ENCODE data around the gene INO80E.
"Not testable (repeated sequence)": the region's sequence is repeated elsewhere in the genome, so short reads cannot be mapped to it uniquely, and the experiment has no call there.

Gene INO80E

DNA sequence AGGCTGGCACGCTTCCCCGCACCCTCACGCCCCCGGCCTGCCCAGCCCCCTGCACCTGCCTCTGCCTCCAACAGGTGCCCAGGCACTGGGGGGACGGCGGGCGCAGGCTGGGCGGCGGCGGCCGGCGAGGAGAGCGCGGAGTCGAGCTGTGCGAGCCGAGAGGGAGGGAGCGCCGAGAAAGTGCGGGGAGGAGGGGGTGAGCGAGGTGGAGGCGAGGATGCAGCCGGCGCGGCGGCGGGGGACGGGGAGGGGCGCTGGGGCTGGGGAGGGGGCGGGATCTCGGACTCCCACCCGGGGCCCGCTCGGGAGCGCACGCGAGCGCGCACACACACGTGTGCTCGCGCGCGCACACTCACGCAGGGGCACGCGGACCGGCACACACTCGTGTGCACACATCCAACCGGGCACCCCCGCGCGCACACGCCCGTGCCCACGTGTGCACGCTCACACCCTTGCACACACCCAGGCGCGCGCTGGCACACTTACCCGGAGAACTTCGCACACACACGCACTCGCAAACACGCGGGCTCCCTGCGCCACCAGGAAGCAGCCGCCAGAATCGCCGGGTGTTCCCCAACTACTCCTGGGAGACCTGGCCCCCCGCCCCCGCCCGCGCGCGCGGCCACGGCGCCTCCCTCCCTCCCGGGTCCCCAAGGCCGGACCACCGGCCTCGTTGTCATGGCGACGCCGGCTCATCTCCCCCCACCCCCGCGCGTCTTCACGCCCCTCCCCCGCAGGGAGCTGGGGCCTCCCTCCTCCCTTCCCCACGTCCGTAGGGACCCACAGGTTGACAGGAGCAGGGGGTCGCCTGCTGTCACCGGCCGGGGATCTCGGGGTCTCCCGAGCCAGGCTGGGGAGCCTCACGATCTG, 15.0 kb downstream of the INO80E start, which contains the start of gene DOC2A:
Gene DOC2A, minus strand, starts transcription at position 184 of the 870 bp plus-strand sequence. CDS start 805 bp downstream, outside the sequence.
- no peak for DNase-seq

DNA sequence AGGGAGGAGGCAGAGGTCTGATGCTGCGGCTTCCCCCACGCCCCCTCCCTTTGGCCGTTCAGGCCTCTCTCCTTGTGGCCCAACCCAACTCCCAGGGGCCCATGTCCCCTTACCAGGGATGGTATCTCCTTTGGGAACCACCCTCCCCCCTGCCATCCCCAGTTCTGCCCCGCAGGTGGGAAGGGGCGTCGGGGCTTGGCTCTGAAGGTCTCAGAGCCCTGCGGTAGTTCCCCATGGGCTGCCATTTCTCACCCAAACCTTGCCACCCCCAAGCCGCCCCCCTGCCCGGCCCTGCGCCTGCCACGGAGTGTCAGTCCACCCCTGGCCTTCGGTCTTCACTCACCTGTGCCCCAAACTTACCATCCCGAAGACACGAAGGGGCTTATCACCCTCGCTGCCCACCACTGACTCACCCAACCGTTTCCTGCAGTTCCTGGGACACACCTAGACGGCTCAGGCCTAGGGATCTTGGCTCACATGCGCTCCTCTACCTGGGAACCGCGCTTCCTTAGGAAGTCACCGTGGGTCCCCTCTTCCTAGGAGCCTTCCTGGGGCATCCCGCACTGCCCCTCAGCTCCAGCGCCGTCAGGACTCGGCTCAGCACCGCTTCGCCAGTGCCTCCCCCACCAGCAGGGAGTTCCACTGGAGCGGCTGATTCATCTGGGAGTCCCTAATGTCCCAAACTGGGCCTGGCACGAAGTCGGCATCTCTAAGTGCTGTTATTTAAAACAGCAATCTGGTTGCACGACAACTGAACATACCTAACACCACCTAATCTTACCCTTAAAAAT, 15.9 kb downstream of the INO80E start:
- no peak for DNase-seq

DNA sequence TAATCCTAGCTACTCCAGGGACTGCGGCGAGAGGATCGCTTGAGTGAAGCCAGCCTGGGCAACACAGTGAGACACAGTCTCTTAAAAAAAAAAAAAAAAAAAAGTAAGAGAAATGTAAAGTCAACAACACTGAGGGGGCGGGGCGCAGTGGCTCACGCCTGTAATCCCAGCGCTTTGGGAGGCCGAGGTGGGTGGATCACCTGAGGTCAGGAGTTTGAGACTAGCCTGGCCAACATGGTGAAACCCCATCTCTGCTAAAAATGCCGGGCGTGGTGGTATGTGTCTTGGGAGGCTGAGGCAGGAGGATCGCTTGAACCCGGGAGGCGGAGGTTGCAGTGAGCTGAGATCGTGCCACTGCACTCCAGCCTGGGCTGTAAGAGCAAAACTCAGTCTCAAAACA, 16.6 kb downstream of the INO80E start:
- not testable (repeated sequence) for DNase-seq

DNA sequence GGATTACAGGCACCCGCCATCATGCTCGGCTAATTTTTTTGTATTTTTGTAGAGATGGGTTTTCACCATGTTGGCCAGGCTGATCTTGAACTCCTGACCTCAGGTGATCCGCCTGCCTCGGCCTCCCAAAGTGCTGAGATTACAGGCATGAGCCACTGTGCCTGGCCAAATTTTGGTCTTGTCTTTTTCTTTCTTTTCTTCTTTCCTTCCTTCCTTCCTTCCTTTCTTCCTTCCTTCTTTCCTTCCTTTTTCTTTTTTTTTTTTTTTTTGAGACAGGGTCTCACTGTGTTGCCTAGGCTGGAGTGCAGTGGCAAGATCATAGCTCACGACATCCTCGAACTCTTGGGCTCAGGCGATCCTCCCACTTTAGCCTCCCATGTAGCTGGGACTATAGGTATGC, 19.4 kb downstream of the INO80E start:
- DNase-seq = not testable (repeated sequence)

DNA sequence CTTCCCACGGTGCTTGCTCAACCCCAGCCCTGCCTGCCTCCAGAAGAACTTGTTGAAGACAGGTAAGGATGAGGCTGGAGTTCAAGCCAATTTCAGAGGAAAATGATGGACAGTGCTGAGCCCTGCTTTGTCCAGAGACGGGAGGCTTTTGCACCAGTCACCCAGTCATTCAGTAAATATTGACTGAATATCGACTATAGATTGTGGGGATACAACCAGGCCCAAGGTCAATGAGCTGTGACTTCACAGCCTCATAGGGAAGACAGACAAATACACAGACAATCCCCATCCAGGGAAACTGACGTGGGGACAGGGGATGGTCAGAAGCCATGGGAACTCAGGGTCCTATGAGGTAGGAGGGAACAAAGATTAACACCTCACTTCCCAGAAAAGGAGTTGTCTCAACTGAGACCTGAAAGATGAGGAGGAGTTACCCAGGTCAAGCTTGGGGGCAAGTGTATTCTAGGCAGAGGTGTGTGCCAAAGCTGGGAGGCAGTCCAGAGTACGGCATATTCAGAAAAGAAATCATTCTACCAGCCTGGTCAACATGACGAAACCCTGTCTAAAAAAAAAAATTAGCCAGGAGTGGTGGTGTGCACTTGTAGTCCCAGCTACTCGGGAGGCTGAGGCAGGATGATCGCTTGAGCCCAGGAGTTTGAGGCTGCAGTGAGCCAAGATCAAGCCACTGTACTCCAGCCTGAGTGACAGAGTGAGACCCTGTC, 20.7 kb downstream of the INO80E start:
- no peak for DNase-seq

DNA sequence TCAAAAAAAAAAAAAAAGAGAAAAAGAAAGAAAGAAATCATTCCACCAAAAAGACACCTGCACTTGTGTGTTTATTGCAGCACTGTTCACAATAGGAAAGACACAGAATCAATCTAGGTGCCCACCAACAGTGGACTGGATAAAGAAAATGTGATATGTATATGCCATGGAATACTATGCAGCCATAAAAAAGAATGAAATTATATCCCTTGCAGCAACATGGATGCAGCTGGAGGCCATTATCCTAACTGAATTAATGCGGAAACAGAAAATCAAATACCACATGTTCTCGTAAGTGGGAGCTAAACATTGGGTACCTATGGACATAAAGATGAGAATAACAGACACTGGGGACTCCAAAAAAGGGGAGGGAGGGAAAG, 21.2 kb downstream of the INO80E start:
- no peak for DNase-seq

DNA sequence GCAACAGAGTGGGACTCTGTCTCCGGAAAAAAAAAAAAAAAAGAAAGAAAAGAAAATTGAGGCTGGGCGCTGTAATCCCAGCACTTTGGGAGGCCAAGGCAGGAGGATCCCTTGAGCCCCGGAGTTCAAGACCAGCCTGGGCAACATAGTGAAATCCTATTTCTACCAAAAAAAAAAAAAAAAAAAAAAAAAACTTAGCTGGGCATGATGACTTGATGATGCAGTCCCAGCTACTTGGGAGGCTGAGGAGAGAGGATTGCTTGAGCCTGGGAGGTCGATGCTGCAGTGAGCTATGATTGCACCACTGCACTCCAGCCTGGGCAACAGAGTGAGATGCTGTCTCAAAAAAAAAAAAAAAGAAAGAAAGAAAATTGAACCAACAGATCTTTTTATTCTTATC, 21.9 kb downstream of the INO80E start:
- not testable (repeated sequence) for DNase-seq

DNA sequence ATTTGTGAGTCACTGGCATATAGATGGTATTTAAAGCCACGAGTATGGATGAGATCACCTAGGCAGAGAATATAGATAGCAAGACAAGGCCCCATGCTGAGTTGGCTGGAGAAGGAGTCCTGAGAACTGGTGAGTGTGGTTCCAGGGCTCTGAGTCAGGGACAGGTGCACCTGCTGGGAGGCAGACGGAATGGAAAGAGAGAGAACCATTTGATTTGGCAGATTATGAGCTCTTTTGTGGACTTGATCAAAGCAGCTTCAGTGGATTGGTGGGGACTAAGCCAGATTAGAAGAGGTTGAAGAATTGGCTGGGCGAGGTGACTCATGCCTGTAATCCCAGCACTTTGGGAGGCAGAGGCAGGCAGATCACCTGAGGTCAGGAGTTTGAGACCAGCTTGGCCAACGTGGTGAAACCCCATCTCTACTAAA, 22.7 kb downstream of the INO80E start:
- no peak for DNase-seq

DNA sequence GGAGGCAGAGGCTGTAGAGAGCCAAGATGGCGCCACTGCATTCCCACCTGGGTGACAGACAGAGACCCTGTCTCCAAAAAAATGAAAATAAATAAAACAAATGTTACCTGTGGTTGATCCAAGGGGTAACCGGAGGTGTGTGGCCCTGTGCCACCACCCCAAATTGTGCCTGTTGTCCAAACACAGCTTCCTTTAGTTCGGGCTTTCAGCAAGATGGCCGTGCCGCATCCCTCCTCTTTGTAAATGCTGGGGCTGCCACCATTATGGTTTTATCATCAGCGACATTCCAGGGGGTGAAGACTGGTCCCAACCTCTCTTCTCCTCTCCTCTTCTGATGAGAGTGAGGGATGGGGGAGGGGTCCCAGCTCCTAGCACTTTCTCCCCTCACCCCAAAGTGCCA, 26.8 kb downstream of the INO80E start, which contains the start of gene C16orf92:
Gene C16orf92, plus strand, starts transcription at position 312 of the 400 bp plus-strand sequence. CDS start 143 bp downstream, outside the sequence.
- DNase-seq = no peak

DNA sequence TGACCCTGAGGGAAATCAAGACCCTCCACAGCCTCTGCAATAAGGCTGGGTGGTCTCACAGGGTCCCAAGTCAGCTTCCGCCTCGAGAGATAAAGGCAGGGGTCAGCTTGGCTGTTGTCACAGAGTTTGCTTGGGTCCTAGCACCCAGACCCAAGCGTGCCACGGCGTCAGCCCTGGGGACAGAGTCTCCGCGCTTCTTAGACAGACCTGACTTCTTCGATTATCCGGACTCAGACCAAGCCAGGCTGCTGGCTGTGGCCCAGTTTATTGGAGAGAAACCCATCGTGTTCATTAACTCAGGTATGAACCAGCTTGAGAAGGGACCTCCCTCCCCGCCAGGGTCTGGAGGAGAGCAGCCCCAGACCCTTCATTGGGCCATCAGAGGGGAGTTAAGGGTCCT, 27.5 kb downstream of the INO80E start:
- no peak for DNase-seq

DNA sequence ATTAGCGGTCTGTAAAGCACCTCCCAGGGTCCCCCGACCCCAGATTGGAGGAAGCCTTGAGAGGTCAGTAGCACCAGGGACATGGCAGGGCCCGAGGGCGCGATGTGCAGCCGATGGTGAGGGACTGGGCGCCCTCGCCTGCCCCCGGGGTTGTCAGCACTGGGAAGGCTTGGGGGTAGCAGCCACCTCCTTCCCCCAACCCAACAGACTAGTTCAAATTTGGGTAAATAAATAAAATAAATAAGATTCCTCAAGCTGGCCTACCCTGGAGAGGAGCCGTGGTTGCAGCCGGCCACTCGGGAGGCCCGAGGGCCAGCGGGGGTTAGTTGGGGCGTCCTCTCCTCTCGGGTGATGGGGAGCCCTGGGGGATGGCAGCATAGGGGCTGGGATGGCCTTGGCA, 28.4 kb downstream of the INO80E start:
- no peak for DNase-seq

DNA sequence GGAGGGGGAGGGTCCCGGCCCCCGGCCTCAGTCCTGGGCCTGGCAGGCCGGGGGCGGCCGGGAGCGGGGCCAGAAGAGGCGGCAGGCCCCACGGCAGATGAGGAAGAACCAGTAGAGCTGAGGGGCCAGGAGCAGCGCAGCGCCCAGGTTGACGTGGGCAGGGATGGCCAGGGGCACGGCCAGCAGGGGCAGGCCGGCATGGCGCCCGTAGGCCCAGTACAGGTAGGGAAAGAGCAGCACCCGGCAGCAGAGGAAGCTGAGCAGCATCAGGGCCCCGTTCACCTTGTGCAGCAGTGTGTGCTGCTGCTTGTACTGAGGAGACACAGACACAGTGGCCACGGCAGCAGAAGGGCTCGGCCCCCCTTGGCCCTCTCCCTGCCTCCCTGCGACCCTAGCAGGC, 29.1 kb downstream of the INO80E start:
- DNase-seq = no peak

DNA sequence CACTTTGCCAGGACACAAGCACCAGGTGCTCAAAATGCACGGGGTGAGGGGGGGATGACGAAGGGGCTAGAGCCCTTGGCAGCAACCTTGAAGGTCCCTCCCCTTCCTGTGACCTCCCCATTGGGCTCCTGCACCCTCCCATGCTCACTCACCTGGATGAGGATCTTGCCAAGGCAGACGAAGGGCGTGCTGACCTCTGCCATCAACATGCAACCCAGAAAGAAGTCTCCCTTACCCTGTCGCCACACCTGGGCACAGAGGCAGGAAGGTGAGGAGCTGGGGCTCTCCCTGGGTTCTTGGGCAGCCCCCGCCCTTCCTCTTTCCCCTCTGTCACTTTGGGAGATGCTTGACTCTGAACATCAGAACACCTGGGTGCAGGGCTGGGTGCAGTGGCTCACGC, 29.5 kb downstream of the INO80E start:
- DNase-seq = no peak

DNA sequence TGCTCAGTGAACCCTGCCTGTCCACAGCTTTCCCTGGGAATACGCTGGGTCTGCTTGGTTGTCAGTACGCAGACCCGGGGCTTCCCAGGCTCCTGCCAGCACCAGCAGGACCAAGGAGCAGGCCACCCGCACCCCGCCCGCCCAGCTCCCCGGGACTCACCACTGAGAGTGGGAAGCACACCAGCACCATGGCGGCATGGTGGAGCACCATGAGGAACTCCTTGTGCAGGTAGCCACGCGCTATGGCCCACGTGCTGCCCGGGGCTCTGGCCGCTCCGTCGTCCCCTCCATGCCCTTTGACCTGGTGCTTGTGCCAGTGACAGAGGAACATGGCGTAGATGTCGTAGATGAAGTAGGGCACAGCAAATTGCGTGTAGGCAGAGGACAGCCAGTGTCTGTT, 30.4 kb downstream of the INO80E start:
- DNase-seq = no peak

DNA sequence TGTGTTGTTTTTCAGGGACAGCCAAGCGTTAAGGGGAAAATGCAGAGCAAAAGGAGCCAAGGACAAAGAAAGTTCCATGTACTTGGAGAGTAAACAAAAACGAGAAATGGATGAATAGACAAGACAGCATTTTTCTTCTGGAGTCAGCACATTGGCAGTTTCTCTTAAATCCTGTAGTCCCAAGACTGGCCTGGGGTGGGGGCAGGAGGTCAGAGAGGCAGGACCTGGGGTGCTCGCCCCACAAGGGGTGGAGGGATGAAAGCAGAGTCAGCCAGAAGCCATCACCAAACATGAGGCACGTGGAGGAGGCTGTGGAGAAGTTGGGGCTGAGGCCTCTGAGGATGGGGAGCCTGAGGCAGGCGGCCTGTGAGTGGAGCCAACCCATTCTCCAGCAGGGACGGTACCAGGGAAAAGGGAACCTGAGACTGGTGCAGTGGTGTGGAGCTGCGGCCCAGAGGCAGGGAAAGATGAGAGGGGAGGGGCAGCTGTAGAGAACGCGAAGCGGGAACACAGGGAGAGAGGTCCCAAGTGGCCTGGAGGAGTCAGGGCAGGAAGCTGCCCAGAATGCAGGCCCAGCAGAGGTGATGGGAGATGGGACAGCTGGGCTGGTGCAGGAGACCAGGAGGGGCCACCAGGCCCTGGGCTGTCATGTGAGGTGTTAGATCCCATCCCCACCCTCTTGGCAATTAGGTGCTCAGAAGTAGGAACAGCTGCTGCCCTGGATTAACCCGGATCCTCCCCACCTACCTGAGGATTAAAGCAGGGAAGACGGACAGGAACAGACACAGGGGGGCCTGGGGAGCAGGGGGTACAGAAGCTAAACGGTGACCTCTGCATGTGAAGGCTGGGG, 31.8 kb downstream of the INO80E start:
- no peak for DNase-seq

DNA sequence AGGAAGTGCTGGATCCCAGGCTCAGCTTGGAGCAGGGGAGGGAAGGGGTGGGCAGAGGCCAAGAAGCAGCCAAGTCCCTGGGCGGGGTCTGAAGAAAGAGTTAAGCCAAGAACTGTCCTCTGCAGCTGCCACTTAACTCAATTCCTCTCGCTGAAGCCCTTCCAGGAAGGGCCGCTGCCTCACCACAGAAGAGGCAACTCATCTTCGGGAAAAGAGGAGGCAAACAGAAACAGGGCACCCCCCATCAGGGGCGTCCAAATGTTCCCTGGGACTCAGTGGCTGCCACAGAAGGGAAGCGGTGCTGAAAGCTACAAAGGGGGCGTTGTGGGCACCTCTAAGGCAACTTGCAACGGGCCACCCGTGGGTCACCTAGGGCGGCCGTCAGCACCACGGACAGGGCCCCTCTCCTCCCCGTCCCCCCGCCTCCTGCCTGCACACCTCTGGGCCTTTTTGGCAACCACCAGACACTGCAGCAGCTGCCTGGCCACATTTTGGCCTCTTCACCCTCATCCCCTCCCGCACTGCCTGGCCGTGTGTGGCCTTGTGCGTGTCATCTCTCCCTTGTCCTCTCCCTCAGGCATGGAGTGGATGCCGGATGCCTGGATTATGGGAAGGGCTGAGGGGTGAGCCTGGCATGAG, 32.5 kb downstream of the INO80E start:
- no peak for DNase-seq

DNA sequence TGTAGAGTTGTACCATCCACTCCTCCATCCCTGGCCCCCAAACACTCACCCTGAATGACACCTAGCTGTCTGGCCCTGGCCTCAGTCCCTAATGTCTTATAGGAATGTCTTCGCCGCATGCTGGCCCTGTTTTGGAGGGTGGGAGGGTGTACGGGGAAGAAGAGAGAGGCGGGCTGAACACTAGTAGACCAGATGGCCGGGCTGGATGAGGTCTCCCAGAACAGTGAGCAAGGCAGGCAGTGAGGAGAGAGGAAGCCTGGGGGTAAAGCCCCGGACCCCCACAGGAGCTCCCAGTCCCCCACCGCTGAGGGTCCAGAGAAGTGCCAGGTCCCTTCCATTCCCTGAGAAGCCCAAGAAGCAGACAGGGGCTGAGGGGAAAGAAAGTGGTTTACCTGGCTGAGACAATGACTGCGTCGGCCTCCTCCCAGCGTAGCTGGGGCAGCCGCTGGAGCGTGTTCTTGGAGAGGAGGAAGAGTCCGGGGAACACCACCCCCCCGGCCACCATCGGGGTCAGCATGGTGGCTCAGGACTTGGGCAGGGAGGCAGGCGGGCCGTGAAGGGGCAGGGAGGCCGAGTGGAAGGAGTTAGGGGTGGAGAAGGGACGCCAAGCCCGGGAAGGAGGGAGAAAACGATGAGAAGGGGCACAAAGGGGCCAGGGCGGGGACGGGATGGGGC, 34.1 kb downstream of the INO80E start:
- DNase-seq = no peak

DNA sequence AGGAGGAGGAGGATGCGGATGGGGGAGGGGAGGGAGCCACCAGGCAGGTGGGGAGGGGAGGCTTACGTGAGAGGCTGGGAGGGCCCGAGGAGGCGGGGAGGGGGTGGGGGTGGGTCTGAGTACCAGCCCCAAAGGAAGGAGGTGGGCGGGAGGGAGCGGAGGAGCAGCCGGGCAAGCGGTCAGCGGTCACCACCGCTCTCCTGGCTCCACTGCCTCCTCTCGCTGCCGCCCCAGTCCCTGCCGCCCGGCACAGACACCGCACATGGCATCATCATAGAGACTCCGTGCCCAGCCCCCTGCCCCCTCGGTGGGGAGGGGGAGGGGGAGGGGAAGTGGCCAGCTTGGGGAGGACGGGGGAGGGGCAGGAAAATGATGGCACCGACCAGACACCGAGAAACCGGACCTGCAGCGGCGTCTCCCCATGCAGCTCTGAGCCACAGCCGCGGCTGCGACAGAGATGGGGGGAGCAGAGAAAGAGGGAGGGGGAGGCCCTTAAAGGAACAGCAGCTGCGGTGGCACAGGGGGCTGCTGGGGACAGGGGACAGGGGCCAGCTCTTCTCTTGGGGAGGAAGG, 34.9 kb downstream of the INO80E start, which contains the start of gene TLCD3B:
Gene TLCD3B, minus strand, starts transcription at position 431 of the 573 bp plus-strand sequence. CDS start 744 bp downstream, outside the sequence.
- DNase-seq = no peak

DNA sequence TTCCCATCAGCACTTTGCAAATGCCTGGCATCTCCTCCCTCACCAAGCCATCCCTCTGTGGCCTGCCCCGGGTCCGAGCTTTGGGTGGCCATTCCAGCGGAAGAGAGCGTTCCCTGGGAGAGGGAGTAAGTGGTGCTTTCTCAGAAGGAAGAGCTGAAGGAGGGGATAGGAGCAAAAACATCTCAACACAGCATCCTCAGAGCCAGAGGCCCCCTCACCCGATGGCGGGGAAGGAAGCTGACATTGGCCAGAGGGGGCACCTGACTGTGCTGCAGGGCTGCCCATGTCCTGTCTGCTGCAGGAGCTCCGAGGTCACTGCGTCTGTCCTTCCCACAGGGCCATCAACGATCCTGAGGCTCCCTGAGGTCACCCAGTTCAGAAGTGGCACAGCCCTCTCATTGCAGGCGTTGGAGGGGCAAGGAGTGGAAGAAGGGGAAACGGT, 35.5 kb downstream of the INO80E start:
- DNase-seq = no peak

DNA sequence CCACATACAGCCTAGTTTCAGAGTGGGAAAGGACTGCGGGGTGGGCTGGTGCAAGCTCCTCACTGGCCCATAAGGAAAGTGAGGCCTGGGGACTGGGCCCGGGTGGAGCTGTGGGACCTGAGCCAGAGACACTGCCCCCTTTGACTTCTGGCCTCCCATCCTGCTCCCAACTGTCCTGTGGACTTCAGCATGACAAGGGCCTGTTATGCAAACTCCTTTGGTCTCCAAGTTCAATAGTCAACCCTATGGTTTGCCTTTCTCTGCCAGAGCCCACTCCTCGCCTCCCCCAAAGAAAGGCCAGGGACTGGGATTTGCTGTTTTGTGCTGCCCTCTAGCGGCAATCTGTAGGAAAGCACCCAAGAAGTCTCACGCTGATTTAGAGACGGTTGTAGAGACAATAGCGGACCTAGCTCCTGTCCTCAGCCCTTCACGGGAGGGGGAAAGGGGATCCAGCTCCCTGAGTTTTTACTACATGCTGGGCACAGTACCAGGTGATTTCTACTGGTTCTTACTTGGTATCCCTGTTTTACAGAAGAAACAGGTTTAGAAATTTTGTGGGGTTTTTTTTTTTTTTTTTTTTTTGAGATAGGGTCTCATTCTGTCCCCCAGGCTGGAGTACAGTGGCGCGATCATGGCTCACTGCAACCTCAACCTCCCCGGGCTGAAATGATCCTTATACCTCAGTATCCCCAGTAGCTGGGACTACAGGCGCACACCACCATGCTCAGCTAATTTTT, 36.2 kb downstream of the INO80E start:
- DNase-seq = peak; percentile 73

Measured in hematopoietic multipotent progenitor cell treated with erythropoietin and hydrocortisone succinate and interleukin-3 and kit ligand, for 8 days (in vitro differentiated cells).